Stimulated activated CD4-positive, alpha-beta T cell treated with anti-CD3 and anti-CD28 coated beads, TNF-alpha, amount 100 ng/mL, for 48 hours (primary cell): ENCODE measurements around the gene CYYR1.

Experiments
- DNase-seq, 3 donors: peaks; one replicate each; pipeline ENCODE4 v3.0.0-alpha.2; 2020; ENCODE audit warnings: low read depth in 3 of 3

The CYYR1 gene

GRCh38 chr21:26553898-26554297, 19.2 kb downstream of the CYYR1 start:
- DNase-seq = no peak

DNA sequence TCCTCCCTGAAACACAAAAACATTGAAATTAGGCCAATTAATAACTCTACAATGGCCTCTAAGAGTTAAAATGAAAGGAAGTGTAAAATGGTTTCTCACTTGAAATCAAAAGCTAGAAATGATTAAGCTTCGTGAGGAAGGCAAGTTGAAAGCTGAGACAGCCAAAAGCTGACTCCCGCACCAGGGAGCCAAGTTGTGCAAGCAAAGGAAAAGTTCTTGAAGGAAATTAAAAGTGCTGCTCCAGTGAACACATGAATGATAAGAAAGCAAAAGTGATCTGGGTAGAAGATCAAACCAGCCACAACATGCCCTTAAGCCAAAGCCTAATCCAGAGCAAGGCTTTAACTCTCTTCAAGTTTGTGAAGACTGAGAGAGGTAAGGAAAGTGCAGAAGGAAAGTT, 22.8 kb downstream of the CYYR1 start:
- DNase-seq = no peak

DNA sequence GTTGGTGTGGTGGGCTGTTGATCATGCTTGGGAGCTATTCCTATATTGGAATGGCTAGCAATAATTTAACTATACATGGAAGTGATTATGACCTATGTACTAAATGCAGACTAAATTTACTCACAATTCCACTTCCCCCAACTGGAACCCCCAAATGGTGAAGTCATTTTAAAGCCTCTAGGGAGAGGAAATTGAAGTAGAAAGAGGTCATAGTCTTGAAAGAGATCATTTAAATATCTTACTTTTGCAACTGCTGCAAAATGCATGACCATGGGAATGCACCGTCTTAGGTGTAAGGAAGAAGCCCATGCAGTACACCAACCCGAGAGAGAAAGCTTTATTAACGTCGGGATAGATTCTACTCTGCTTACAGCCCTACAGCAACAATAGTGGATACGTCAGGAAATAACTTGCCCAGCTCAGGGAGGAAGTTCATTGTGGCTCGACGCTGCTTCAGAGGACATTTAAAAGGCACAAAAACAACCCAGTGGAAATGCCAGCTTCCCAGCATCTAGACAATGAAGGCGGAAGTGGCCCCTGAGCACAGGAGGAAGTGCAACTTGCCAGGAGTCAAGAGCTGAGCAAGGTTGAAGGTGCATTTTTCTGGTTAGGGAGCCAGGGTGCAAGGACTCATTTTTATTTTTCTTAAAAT, 26.5 kb downstream of the CYYR1 start:
- DNase-seq = no peak

DNA sequence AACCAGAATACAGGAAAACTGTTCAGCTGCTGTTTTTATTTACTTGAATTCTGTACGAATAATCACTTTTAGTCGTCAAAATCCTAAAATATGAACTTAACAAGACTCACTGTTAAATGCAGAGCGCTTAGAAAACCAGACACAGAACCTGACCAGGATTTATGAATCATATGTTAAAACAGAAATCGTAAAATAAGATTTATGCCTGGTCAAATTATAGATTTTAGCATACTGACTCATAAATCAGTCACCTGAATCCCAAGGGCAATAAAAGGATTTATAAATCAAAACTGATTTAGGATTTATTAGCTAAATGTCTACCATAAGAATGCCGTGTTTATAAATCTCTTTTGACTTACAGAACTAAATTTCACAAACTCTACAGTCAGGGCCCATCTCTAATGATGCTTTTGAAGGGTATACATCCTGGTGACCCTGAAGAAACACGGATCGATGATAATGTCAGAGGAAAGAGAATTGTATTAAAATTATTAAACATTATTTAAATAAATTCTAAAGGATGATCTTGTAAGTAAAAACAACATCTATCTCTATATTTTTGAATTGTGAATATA, 28.8 kb downstream of the CYYR1 start:
- no peak for DNase-seq

DNA sequence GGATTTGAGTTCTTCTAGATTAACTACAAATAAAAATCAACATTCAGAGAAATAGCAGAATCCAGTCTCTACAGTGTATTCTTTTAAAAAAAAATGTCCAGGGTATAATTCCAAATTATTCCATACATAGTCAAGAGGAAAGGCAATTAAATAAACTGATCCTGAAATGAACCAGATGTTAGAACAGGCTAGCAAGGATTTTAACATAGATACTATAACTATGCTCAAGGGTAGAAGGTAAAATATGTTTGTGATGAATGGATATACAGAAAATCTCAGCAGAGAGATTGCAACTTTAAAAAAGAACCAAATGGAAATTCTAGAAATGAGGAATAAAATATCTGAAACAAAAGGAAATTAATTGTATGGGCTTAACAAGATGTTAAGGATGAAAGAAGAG, 32.4 kb downstream of the CYYR1 start:
- no peak for DNase-seq

GRCh38 chr21:26539566-26539965, 33.5 kb downstream of the CYYR1 start:
- no peak for DNase-seq

DNA sequence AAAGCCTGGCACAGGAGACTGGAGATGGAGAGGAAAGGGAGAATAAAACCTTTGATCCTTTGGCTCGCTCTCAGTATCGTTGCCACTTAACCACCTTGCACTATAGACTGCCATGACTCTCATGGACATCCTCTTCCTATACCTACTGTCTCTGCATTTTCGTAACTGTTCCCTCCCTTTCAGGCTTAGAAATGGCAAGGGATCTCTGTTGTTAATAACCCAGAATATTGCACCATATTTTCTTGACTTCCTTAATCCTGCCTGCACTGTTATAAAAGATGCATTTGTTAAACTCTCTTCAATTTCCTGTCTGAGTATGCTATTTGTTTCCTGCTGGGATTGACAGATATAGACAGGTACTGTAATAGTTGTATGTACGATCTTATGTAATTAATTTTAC, 38.6 kb downstream of the CYYR1 start:
- no peak for DNase-seq

- DNase-seq = no peak
Observed at GRCh38 chr21:26532208-26532607, 40.9 kb downstream of the CYYR1 start.

- DNase-seq = no peak
Observed at GRCh38 chr21:26529526-26529925, 43.6 kb downstream of the CYYR1 start.

DNA sequence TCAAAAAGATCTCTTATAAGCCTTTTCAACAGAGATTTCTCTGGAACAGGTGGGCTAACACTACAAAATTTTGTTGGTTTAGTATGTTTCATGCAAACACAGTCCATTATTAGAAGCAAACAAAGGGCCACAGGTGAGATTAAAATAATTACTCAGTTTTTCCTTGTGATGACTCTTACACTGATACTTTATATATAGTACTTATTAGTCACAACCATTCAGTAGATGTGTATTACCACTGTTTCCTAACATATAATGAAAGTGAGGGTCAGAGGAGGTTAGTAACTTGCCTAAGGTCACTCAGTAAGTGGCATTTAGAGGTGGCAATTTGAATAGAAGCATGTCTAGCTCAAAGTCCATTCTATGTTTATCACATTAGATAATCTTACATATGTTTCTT, 44.2 kb downstream of the CYYR1 start:
- DNase-seq = no peak

DNA sequence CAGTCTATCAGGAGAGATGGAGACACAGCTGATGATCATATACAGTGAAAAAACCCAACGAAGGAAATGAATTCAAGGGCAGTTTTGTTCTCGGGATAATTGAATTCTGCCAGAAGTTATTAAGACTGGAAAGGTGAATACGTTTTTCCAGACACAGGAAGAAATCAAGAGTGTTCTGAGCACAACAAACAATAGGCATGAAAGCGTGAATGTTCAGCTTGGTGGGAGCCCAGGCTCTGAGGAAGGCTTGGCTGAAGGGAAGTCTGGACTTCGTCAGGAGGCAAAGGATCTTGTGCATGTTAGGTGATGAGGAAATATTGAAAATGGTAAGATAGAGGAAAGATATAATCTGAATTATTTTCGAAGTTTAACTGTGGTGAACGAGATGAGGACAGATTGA, 50.4 kb downstream of the CYYR1 start:
- no peak for DNase-seq

- DNase-seq = no peak
Observed at GRCh38 chr21:26519142-26519541, 53.9 kb downstream of the CYYR1 start.

DNA sequence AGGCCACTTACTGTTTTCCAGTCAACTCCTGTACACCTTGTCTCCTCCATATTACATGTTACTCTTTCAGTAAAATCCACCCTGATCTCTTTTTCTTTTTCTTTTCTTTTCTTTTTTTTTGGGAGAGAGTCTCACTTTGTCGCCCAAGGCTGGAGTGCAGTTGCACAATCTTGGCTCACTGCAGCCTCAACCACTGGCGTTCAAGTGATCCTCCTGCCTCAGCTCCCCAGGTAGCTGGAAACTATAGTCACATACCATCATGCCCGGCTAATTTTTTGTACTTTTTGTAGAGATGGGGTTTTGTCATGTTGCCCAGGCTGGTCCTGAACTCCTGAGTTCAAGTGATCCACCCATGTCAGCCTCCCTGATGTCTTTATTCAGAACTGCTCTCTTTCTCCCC, 57.8 kb downstream of the CYYR1 start:
- no peak for DNase-seq

DNA sequence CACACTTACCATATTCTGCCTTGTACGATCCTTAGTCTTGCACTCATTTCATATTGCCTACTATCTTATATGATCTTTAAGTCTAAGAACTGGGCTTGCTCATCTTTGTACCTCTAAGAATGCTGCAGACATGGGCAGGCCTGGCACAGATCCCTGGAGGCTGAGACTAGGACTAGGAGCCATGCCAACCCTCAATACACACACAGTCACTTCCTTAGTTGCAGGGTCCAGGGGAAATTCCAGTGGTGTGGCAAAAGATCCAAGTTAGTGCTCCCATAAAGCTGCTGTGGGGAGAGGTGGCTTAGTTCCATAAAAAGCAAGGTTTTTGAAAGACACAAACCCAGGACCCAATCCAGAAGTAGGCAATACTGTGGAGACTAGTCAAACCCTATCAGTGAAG, 59.9 kb downstream of the CYYR1 start:
- DNase-seq = no peak

- DNase-seq = no peak
Observed at GRCh38 chr21:26512664-26513063, 60.4 kb downstream of the CYYR1 start.

- DNase-seq = no peak
Observed at GRCh38 chr21:26508903-26509302, 64.2 kb downstream of the CYYR1 start.

DNA sequence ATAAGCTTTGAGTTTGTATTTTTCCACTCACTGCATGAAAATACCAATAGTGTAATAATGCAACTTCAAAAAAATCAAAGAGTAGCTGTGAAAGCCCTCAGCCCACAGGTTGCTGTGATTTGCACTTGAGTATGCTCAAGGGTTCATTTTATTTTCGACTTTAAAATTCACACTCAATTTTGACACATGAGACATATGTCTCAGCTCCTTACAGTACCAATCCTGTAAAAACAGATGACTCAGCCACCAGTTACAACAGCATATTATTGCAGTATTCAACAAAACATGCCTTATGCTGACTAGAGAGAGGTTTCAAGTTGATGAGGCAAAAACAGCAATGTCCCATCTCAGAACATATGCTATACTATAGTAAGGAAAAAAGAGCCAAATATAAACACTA, 66.1 kb downstream of the CYYR1 start:
- no peak for DNase-seq

GRCh38 chr21:26505211-26505610, 67.9 kb downstream of the CYYR1 start:
- DNase-seq = no peak

DNA sequence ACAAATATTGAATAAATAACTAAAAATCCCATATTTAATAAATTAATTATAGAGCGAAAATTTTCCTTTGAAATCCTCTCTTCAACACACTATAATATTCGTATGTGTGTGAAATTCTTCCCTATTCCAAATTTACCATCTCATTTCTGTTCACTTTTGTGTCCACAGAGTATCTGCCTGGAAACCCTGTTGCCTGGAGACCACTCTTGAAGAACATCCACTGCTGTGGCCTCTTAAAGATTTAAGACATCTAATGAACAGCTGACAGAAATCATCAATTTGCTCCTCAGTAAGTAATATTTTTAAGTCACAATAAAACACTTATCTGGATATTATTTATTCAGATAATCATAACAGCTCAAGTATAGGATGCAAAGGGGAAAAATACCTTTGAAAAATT, 69.7 kb downstream of the CYYR1 start:
- DNase-seq = no peak

GRCh38 chr21:26501495-26502021, 71.5 kb downstream of the CYYR1 start:
- no peak for DNase-seq

DNA sequence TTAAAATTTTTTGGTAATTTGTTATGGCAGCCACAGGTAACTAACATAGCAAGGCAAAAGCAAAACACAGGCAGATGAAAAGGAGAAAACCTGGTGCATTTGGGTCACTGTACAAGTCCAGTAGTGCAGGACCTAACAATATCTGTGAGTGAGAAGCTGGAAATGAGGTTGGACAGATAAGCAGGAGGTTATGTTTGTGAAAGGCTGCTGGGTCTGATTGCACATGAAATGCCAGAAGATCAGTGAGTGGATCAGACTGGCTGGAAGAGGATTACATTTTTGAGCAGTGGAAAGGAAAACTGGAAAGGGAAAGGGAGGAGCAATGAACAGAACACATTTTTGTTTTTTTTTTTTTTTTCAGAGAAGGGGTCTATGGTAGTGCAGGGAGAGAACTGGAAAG, 73.6 kb downstream of the CYYR1 start:
- no peak for DNase-seq

DNA sequence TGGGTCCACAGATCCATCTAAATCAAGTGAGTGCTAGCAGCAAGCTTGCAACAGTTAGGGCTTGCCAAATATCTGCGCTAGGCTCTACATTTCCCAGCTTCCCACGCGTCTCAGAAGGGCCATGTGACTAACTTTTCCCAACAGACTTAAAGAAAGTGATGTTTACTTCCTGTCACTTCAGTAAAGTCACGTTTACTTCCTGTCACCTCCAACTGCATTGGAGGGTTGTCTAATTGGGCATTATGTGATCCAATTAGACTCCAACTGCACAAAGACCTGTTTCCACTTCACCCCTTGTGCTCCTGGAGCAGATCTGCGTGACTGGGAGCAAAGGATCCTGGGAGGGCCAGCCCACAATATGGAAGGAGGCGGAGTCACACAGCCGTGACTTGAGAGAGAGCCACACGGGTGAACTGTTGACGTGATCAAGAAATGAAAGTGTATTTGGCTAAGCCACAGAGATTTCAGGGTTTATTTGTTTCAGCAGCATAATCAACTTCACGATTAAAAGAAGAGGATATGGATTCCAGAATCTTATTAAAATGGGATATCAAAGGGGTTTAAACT, 77.7 kb downstream of the CYYR1 start:
- DNase-seq = no peak

GRCh38 chr21:26491663-26492062, 81.4 kb downstream of the CYYR1 start:
- no peak for DNase-seq

DNA sequence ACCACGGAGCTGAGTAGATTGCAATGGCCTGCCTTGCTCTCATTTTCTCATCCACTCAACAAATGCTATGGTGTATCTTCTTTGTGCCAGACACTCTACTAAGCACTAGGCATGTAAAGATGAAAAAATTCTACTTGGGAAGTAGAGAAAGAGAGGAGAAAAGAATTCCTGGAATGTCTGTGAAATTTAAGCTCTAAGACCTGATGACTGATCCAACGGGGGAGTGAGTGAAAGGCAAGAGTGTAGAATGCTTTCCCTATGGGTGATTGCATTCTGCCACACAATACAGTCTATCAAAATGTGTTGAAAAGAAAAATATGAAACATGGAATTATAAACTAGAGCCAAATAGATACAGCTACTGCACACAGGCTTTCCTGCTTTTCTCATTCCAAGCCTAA, 82.3 kb downstream of the CYYR1 start:
- no peak for DNase-seq
